Fibroblast of lung (primary cell): Measurements from ENCODE around the gene REEP5.

ENCODE experiments used
- EZH2 ChIP-seq: IDR thresholded peaks from 2 replicates; pipeline ENCODE4 v1.5.1; 2012; ENCODE audit warnings: low read length, control low read depth, mild to moderate bottlenecking; ENCODE audit errors: missing control alignments
- TF ChIP-seq, protein P1 (sequence below), 2 donors: IDR thresholded peaks in 1 of 2; conservative IDR thresholded peaks in 1 of 2; 1 replicate in 1 of 2; 2 replicates in 1 of 2; pipeline ENCODE4 v1.5.1; 2011 to 2012; ENCODE audit warnings: low read length in 2 of 2, control low read depth in 1 of 2, inconsistent platforms in 1 of 2, low read depth in 1 of 2, mild to moderate bottlenecking in 1 of 2

DNA sequence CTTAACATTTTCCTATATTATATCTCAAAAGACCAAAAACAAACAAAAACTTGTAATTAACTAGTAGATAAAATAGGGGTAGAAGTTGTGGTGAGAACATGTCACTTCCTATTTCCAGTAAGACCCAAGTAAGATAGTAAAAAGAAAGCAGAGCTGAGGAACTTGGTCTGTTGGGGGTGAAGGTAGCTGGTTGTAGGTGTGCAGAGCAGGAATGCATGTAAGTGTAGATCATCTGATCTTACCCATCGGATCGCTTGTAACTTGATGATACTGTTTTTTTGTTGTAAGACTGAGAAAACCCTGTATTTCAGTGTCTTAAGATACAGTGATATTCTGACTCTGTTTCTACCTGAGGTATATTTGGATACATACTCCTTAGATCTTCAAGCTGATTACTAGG is 55.3 kb downstream of the REEP5 start:
- TF ChIP-seq, protein P1, sequence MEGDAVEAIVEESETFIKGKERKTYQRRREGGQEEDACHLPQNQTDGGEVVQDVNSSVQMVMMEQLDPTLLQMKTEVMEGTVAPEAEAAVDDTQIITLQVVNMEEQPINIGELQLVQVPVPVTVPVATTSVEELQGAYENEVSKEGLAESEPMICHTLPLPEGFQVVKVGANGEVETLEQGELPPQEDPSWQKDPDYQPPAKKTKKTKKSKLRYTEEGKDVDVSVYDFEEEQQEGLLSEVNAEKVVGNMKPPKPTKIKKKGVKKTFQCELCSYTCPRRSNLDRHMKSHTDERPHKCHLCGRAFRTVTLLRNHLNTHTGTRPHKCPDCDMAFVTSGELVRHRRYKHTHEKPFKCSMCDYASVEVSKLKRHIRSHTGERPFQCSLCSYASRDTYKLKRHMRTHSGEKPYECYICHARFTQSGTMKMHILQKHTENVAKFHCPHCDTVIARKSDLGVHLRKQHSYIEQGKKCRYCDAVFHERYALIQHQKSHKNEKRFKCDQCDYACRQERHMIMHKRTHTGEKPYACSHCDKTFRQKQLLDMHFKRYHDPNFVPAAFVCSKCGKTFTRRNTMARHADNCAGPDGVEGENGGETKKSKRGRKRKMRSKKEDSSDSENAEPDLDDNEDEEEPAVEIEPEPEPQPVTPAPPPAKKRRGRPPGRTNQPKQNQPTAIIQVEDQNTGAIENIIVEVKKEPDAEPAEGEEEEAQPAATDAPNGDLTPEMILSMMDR (conservative IDR thresholded peaks at IDR 0.05 in 1 of 2, IDR thresholded peaks at IDR 0.05 in 1 of 2; ENCODE audit: low read depth in 1 of 2, low read length in 2 of 2), result no peak
- TF ChIP-seq EZH2, result no peak
